Kidney (tissue), 14 donors: Measurements from ENCODE around the gene LMAN2. TPM values are rescaled to one million over a fixed set of nuclear protein-coding genes. Genes with fewer than 3 reads are reported as not detected.
A peak's percentile ranks its signal among the peaks of the same experiment; 100 is the strongest.

Experiments used
- DNase-seq, 5 donors: peaks; one replicate each; pipeline ENCODE4 v3.0.0-alpha.2; 2013 to 2020
- FAIRE-seq: peaks from 2 replicates; lab custom pipeline; 2012; peaks lifted over from hg19 to GRCh38; lab: Jason Lieb, UNC
- H3K27ac ChIP-seq, 2 donors: one replicate each; pipeline ENCODE4 v1.7.0; 2013; ENCODE audit warnings: low read depth in 2 of 2, low read length in 2 of 2, inconsistent platforms in 1 of 2
- H3K27me3 ChIP-seq: one replicate; pipeline ENCODE4 v1.7.1; 2013; ENCODE audit warnings: low read length, inconsistent platforms; ENCODE audit not compliant: control insufficient read depth, insufficient read depth
- H3K36me3 ChIP-seq, 3 donors: one replicate each; pipeline versions ENCODE4 v1.7.0 to v1.7.1; 2013; ENCODE audit warnings: low read length in 3 of 3, control low read depth in 1 of 3, inconsistent platforms in 1 of 3; ENCODE audit not compliant: insufficient read depth in 3 of 3, control insufficient read depth in 2 of 3
- H3K4me1 ChIP-seq, 3 donors: one replicate each; pipeline versions ENCODE4 v1.7.0 to v1.7.1; 2013; ENCODE audit warnings: low read length in 3 of 3, inconsistent platforms in 1 of 3, low read depth in 1 of 3; ENCODE audit not compliant: control insufficient read depth in 2 of 3, insufficient read depth in 2 of 3
- H3K4me3 ChIP-seq, 3 donors: one replicate each; pipeline versions ENCODE4 v1.7.0 to v1.8.1; 2013; ENCODE audit warnings: low read length in 3 of 3, control low read depth in 1 of 3, inconsistent platforms in 1 of 3
- H3K9ac ChIP-seq, 3 donors: one replicate each; pipeline versions ENCODE4 v1.7.0 to v1.7.1; 2013; ENCODE audit warnings: low read length in 3 of 3, control low read depth in 1 of 3, inconsistent platforms in 1 of 3
- H3K9me3 ChIP-seq, 3 donors: one replicate each; pipeline versions ENCODE4 v1.7.0 to v1.7.1; 2013; ENCODE audit warnings: low read length in 3 of 3, control low read depth in 1 of 3, inconsistent platforms in 1 of 3; ENCODE audit not compliant: control insufficient read depth in 2 of 3, insufficient read depth in 1 of 3
- CTCF ChIP-seq: IDR thresholded peaks from 3 replicates; pipeline ENCODE4 v1.5.1; 2012; ENCODE audit warnings: mild to moderate bottlenecking, moderate library complexity, borderline replicate concordance; ENCODE audit not compliant: insufficient read depth; ENCODE audit errors: extremely low read depth
- intact Hi-C: fragments of 100-400 bp; cut with DNase I; formaldehyde crosslinking; loops from one replicate; pipeline ENCODE4 v1.11.1; 2022
- polyA plus RNA-seq: library from polyadenylated mRNA; stranded (reverse); fragments of 350-450 nt; fragmentation: Illumina TruSeq; extraction: RNeasy Lipid Tissue Mini Kit (QIAGEN cat#74804); gene quantifications from one replicate; pipeline ENCODE4 v1.2.3, GENCODE V29; 2014; ENCODE audit warnings: low read depth, low replicate concordance; ENCODE audit not compliant: insufficient read depth
- total RNA-seq: library from RNA; stranded (reverse); fragmentation: NEBNext Ultra II Directional; extraction: Animal tissue kit (Norgen Biotek cat#: 25700); gene quantifications from one replicate; pipeline ENCODE4 v1.2.1, GENCODE V29; 2021
- donor health status: control.
- donor health status: control.
- donor health status: control.
- donor health status: control.
- donor health status: control.
- donor health status: DM: yes; HTN: yes; CAD: no.
- donor health status: Normal renal cell carcinoma (clear cell type).

The LMAN2 gene
- total and polyA plus RNA-seq, 2 donors from 2014 or later, result 137 to 190 TPM

- Histone ChIP-seq H3K4me1 (peaks cover 0 to 3% (median 0%) of the 10 kb centered on the region in 3 donors), H3K36me3 (peaks cover 0 to 60% (median 35%) of the 10 kb centered on the region in 3 donors), H3K27me3 (no peaks in the 10 kb centered on the region), H3K27ac (no peak overlapping the region), H3K9me3 (no peaks in the 10 kb centered on the region), H3K9ac (no peak overlapping the region), H3K4me3 (no peak overlapping the region)
- TF ChIP-seq CTCF, result peak; percentile 31
- DNase-seq (peak in 2 of 5 donors; percentile 27 to 46), FAIRE-seq (no peak)
- intact Hi-C loops, result no loop called here
Observed at GRCh38 chr5:177336112-177336511, 15.4 kb downstream of the LMAN2 start.

GRCh38 chr5:177335701-177336065 is 15.8 kb downstream of the LMAN2 start:
- FAIRE-seq (no peak), DNase-seq (peak in 1 of 5 donors; percentile 46)
- Histone ChIP-seq H3K4me3 (no peak overlapping the region), H3K36me3 (peaks cover 0 to 60% (median 35%) of the 10 kb centered on the region in 3 donors), H3K27me3 (no peaks in the 10 kb centered on the region), H3K9me3 (no peaks in the 10 kb centered on the region), H3K4me1 (peaks cover 0 to 3% (median 0%) of the 10 kb centered on the region in 3 donors), H3K27ac (no peak overlapping the region), H3K9ac (no peak overlapping the region)
- intact Hi-C loops, result no loop called here
- no peak for TF ChIP-seq CTCF

- H3K36me3 ChIP-seq, result peaks cover 0 to 66% (median 35%) of the 10 kb centered on the region in 3 donors
- FAIRE-seq, result no peak
- H3K4me1 ChIP-seq, result peaks cover 0 to 3% (median 0%) of the 10 kb centered on the region in 3 donors
- no peak overlapping the region for H3K27ac ChIP-seq
- H3K4me3 ChIP-seq, result no peak overlapping the region
- DNase-seq, result peak in 1 of 5 donors; percentile 38
- H3K9ac ChIP-seq, result no peak overlapping the region
- H3K9me3 ChIP-seq, result no peaks in the 10 kb centered on the region
- intact Hi-C loops, result no loop called here
- TF ChIP-seq CTCF, result no peak
- H3K27me3 ChIP-seq, result no peaks in the 10 kb centered on the region
Observed at GRCh38 chr5:177334781-177335700, 16.4 kb downstream of the LMAN2 start.
